ENCODE results near the gene ZBTB42. TPM values are rescaled to one million over a fixed set of nuclear protein-coding genes. Genes with fewer than 3 reads are reported as not detected.

ZBTB42 gene
- total and polyA plus RNA-seq, 9 donors = 0.42 to 18.7 (median 3.7) TPM

- Histone ChIP-seq H3K36me3 (no peaks in the 10 kb centered on the region), H3K27me3 (no peaks in the 10 kb centered on the region), H3K4me3 (no peak overlapping the region), H3K27ac (no peak overlapping the region), H3K4me1 (ENCODE audit: insufficient read depth) (peaks cover 24% of the 10 kb centered on the region), H3K9me3 (no peaks in the 10 kb centered on the region)
- WGBS, 3 donors = 47 to 68% (median 53%) methylated on average over 27 to 39 of the region's 39 CpGs
- intact Hi-C loops (cut with DNase I) = loop anchor here in 2 of 4 donors (5.0 kb wide), 1 partner anchor 33 kb away; no protein-coding TSS in a partner anchor
- no peak for DNase-seq
- TF ChIP-seq EP300 (IDR thresholded peaks at IDR 0.05) (no peak), POLR2A (IDR thresholded peaks at IDR 0.05) (no peak)
- TF ChIP-seq, protein P1, sequence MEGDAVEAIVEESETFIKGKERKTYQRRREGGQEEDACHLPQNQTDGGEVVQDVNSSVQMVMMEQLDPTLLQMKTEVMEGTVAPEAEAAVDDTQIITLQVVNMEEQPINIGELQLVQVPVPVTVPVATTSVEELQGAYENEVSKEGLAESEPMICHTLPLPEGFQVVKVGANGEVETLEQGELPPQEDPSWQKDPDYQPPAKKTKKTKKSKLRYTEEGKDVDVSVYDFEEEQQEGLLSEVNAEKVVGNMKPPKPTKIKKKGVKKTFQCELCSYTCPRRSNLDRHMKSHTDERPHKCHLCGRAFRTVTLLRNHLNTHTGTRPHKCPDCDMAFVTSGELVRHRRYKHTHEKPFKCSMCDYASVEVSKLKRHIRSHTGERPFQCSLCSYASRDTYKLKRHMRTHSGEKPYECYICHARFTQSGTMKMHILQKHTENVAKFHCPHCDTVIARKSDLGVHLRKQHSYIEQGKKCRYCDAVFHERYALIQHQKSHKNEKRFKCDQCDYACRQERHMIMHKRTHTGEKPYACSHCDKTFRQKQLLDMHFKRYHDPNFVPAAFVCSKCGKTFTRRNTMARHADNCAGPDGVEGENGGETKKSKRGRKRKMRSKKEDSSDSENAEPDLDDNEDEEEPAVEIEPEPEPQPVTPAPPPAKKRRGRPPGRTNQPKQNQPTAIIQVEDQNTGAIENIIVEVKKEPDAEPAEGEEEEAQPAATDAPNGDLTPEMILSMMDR (IDR thresholded peaks at IDR 0.05) = no peak
Observed at GRCh38 chr14:104788873-104789663, 11.8 kb upstream of the ZBTB42 start.

DNA sequence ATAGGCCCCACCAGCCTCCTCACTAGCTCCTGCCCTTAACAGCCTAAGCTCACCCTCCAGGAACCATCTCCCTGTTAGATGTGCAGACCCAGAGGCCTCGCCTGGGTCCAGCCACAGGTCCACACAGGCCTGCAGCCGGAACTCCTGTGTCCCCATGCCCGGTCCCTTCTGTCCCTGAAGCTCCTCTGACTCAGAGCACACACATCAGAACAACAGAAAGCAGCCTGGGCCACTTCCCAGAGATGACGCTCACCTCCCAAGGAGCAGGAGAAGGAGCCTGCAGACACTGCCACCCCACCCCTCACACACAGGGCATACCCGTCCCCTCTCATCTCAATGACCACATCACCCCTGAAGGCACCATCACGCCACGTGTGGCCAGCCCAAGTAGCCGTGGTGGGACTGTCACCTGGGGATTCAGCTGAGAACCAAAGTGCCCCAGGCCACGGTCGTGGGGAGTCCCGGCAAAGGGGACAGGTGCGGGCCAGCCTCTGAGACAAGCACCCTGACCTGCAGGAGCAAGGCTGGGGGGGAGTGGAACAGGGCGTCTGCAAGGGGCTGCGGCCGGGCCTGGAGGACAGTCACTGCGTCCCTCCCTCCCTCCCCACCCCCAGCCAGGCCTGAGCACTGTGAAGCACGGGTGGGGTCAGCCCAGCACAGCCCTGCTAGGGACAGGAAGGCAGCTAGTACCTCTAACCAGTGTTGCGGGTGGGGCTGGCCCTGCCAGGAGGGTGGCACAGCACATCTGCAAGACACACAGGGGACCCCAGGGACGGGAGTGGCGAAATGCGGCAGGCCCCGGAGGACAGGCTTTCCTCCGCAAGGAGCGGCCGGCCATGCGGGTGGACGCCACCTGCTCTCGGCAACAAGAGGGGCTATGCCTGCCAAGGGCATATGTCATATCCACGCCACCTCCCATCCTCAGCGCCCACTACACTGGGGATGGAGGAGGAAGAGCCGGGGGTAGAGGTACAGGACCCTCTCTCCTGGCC lies 10.9 kb upstream of the ZBTB42 start:
- 89 to 92% (median 90%) methylated on average over 28 to 31 of the region's 31 CpGs for WGBS, 3 donors
- Histone ChIP-seq H3K36me3 (no peaks in the 10 kb centered on the region), H3K4me1 (ENCODE audit: insufficient read depth) (peaks cover 27% of the 10 kb centered on the region)

DNA sequence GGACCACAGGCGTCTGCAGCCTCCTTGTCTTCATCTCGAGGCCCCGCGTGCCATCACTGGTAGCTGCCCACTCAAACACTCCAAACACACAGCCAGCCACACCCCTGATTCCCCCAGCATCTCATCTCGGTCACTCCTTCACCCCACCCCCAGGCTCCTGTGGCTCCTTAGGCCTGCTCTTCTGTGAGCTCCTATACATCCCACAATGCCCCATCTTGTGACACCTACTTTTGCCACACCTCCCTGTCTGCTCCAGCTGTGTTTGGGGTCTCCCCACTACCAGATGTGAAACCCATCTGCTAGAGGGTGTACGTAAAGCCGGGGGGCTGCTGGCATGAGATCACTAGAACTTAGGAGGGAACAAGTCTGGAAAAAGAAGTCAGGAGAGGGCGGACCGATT lies 9.5 kb upstream of the ZBTB42 start:
- Histone ChIP-seq H3K4me1 (ENCODE audit: insufficient read depth) (peaks cover 27% of the 10 kb centered on the region), H3K9me3 (no peaks in the 10 kb centered on the region), H3K4me3 (no peak overlapping the region), H3K27ac (no peak overlapping the region), H3K27me3 (no peaks in the 10 kb centered on the region), H3K36me3 (no peaks in the 10 kb centered on the region)
- DNase-seq = no peak
- intact Hi-C loops (cut with DNase I) = no loop called here
- 85 to 90% (median 90%) methylated on average over 9 of the region's 9 CpGs for WGBS, 3 donors
- TF ChIP-seq EP300 (IDR thresholded peaks at IDR 0.05) = no peak
- TF ChIP-seq, protein P1 (IDR thresholded peaks at IDR 0.05) = no peak
- no peak for TF ChIP-seq POLR2A (IDR thresholded peaks at IDR 0.05)

More for the DNA sequence above, 10.9 kb upstream of the ZBTB42 start:
- H3K4me3 ChIP-seq = no peak overlapping the region
- DNase-seq = no peak
- H3K27me3 ChIP-seq = no peaks in the 10 kb centered on the region
- no peaks in the 10 kb centered on the region for H3K9me3 ChIP-seq
- TF ChIP-seq EP300 (IDR thresholded peaks at IDR 0.05) = no peak
- no peak for TF ChIP-seq POLR2A (IDR thresholded peaks at IDR 0.05)
- TF ChIP-seq, protein P1 (IDR thresholded peaks at IDR 0.05) = no peak
- intact Hi-C loops (cut with DNase I) = loop anchor here in 2 of 4 donors (5.0 kb wide), 1 partner anchor 32 kb away; no protein-coding TSS in a partner anchor
- no peak overlapping the region for H3K27ac ChIP-seq

DNA sequence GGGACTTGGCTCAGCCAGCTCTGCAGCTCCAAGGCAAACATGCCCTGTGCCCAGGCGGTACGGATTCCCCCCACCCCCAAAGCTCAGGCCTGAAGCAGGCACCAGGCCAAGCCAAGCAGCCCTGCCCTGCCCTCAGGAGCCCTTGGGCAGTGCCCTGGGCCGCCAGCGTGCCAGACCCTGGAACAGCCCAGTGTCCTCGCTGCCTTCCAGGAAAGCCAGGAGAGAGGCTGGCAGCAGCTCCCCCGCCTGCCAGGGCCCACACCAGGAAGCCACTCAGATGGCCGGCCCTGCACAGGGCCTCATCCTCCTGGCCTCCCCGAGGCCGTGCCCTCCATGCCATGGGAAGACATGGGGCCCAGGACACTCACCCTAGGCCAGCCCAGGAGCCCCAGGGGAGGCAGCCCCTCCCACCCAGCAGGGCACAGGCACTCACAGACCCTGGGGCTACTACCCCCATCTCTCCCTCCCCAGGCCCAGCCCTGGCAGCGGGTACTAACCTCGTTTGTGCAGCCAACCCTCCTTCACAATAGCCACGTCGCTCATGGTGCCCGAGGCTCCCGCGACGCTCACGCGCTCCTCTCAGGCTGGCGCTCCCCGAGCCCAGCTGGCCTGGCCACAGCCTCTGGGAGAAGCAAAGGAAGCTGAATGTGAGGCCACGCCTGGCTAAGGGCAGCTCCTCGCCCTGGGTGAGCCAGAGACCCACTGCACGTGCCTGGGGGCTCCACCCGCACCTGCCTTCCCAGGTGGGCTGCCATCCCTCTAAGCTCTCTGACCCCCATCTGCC lies 8.6 kb upstream of the ZBTB42 start:
- H3K36me3 ChIP-seq = no peaks in the 10 kb centered on the region
- DNase-seq = no peak
- 83 to 84% (median 83%) methylated on average over 25 of the region's 25 CpGs for WGBS, 3 donors
- TF ChIP-seq EP300 (IDR thresholded peaks at IDR 0.05) (no peak), POLR2A (IDR thresholded peaks at IDR 0.05) (no peak)
- TF ChIP-seq, protein P1 (IDR thresholded peaks at IDR 0.05) = no peak
- no peaks in the 10 kb centered on the region for H3K9me3 ChIP-seq
- peaks cover 27% of the 10 kb centered on the region for H3K4me1 ChIP-seq (ENCODE audit: insufficient read depth)
- intact Hi-C loops (cut with DNase I) = no loop called here
- H3K27me3 ChIP-seq = no peaks in the 10 kb centered on the region
- H3K4me3 ChIP-seq = no peak overlapping the region
- H3K27ac ChIP-seq = no peak overlapping the region

Data from ovary (tissue), 9 donors.